ENCODE measurements around the gene CPZ.

Gene CPZ

GRCh38 chr4:8590546-8590880 lies 2.1 kb upstream of the CPZ start:
- no peak for DNase-seq
- in situ Hi-C loops (cut with MboI; ENCODE audit: low pct_unique_long_range_greater_than_20kb, low sequenced_read_pairs), result no loop called here

- no peak for DNase-seq
- in situ Hi-C loops (cut with MboI; ENCODE audit: low pct_unique_long_range_greater_than_20kb, low sequenced_read_pairs), result no loop called here
Observed at GRCh38 chr4:8591114-8591513, 1.5 kb upstream of the CPZ start.

GRCh38 chr4:8591626-8592365 lies 769 bp upstream of the CPZ start:
- in situ Hi-C loops (cut with MboI; ENCODE audit: low pct_unique_long_range_greater_than_20kb, low sequenced_read_pairs), result no loop called here

GRCh38 chr4:8593264-8594096 lies 915 bp downstream of the CPZ start:
- in situ Hi-C loops (cut with MboI; ENCODE audit: low pct_unique_long_range_greater_than_20kb, low sequenced_read_pairs), result no loop called here
- DNase-seq, result no peak

More at GRCh38 chr4:8591626-8592365, 769 bp upstream of the CPZ start:
- DNase-seq, result no peak

GRCh38 chr4:8594097-8595038 lies 1.8 kb downstream of the CPZ start:
- in situ Hi-C loops (cut with MboI; ENCODE audit: low pct_unique_long_range_greater_than_20kb, low sequenced_read_pairs), result no loop called here
- peak; percentile 55 for DNase-seq

- no peak for DNase-seq
- in situ Hi-C loops (cut with MboI; ENCODE audit: low pct_unique_long_range_greater_than_20kb, low sequenced_read_pairs), result no loop called here
Observed at GRCh38 chr4:8595237-8596087, 2.9 kb downstream of the CPZ start.

- in situ Hi-C loops (cut with MboI; ENCODE audit: low pct_unique_long_range_greater_than_20kb, low sequenced_read_pairs), result no loop called here
Observed at GRCh38 chr4:8596891-8597290, 4.3 kb downstream of the CPZ start.

GRCh38 chr4:8597319-8597718 lies 4.8 kb downstream of the CPZ start:
- in situ Hi-C loops (cut with MboI; ENCODE audit: low pct_unique_long_range_greater_than_20kb, low sequenced_read_pairs), result no loop called here
- DNase-seq, result no peak

More at GRCh38 chr4:8596891-8597290, 4.3 kb downstream of the CPZ start:
- no peak for DNase-seq

- in situ Hi-C loops (cut with MboI; ENCODE audit: low pct_unique_long_range_greater_than_20kb, low sequenced_read_pairs), result no loop called here
Observed at GRCh38 chr4:8597791-8598190, 5.2 kb downstream of the CPZ start.

GRCh38 chr4:8598391-8599090 lies 6.0 kb downstream of the CPZ start:
- in situ Hi-C loops (cut with MboI; ENCODE audit: low pct_unique_long_range_greater_than_20kb, low sequenced_read_pairs), result no loop called here
- no peak for DNase-seq

More at GRCh38 chr4:8597791-8598190, 5.2 kb downstream of the CPZ start:
- no peak for DNase-seq

GRCh38 chr4:8599091-8599460 lies 6.5 kb downstream of the CPZ start:
- no peak for DNase-seq
- in situ Hi-C loops (cut with MboI; ENCODE audit: low pct_unique_long_range_greater_than_20kb, low sequenced_read_pairs), result no loop called here

- in situ Hi-C loops (cut with MboI; ENCODE audit: low pct_unique_long_range_greater_than_20kb, low sequenced_read_pairs), result no loop called here
- DNase-seq, result peak; percentile 28
Observed at GRCh38 chr4:8599657-8600056, 7.1 kb downstream of the CPZ start.

- DNase-seq, result no peak
- in situ Hi-C loops (cut with MboI; ENCODE audit: low pct_unique_long_range_greater_than_20kb, low sequenced_read_pairs), result no loop called here
Observed at GRCh38 chr4:8600266-8600665, 7.7 kb downstream of the CPZ start.

GRCh38 chr4:8600686-8601085 lies 8.1 kb downstream of the CPZ start:
- in situ Hi-C loops (cut with MboI; ENCODE audit: low pct_unique_long_range_greater_than_20kb, low sequenced_read_pairs), result no loop called here
- DNase-seq, result no peak

- in situ Hi-C loops (cut with MboI; ENCODE audit: low pct_unique_long_range_greater_than_20kb, low sequenced_read_pairs), result no loop called here
- no peak for DNase-seq
Observed at GRCh38 chr4:8601086-8601485, 8.5 kb downstream of the CPZ start.

- in situ Hi-C loops (cut with MboI; ENCODE audit: low pct_unique_long_range_greater_than_20kb, low sequenced_read_pairs), result no loop called here
- no peak for DNase-seq
Observed at GRCh38 chr4:8601556-8601955, 9.0 kb downstream of the CPZ start.

- in situ Hi-C loops (cut with MboI; ENCODE audit: low pct_unique_long_range_greater_than_20kb, low sequenced_read_pairs), result no loop called here
Observed at GRCh38 chr4:8602686-8603430, 10.3 kb downstream of the CPZ start.

GRCh38 chr4:8603931-8604330 lies 11.4 kb downstream of the CPZ start:
- in situ Hi-C loops (cut with MboI; ENCODE audit: low pct_unique_long_range_greater_than_20kb, low sequenced_read_pairs), result no loop called here

More at GRCh38 chr4:8602686-8603430, 10.3 kb downstream of the CPZ start:
- no peak for DNase-seq

More at GRCh38 chr4:8603931-8604330, 11.4 kb downstream of the CPZ start:
- DNase-seq, result no peak

Data from KBM-7 (cell line).